T-helper 17 cell (primary cell): ENCODE results near the gene VIPR1. TPM values are rescaled to one million over a fixed set of nuclear protein-coding genes. Genes with fewer than 3 reads are reported as not detected.
"Not testable (repeated sequence)": the region's sequence is repeated elsewhere in the genome, so short reads cannot be mapped to it uniquely, and the experiment has no call there.

ENCODE experiments used
- ATAC-seq: fragments of 150-1000 bp; cut with Tn5 transposase; 2 replicates; pipeline ENCODE4 v1.10.0; 2021; ENCODE audit warnings: mild to moderate bottlenecking, moderate library complexity
- DNase-seq, 3 donors: peaks; one replicate each; pipeline versions ENCODE4 v3.0.0 to v3.0.0-alpha.2; 2020 to 2021
- H3K9me3 ChIP-seq: one replicate; pipeline ENCODE4 v1.7.0; 2013; ENCODE audit warnings: low read length, mild to moderate bottlenecking; ENCODE audit not compliant: control insufficient read depth, poor library complexity, severe bottlenecking
- H3K27ac Mint-ChIP-seq: one replicate; pipeline ENCODE4 v1.8.0; 2022; ENCODE audit warnings: mild to moderate bottlenecking, moderate library complexity, mixed read lengths
- H3K27me3 Mint-ChIP-seq: one replicate; pipeline ENCODE4 v1.8.0; 2022; ENCODE audit warnings: mixed read lengths
- H3K36me3 Mint-ChIP-seq: one replicate; pipeline ENCODE4 v1.8.0; 2022; ENCODE audit warnings: low read depth, mixed read lengths
- H3K4me1 Mint-ChIP-seq: one replicate; pipeline ENCODE4 v1.8.0; 2022; ENCODE audit warnings: mild to moderate bottlenecking, mixed read lengths
- H3K4me3 Mint-ChIP-seq: one replicate; pipeline ENCODE4 v1.8.0; 2022; ENCODE audit warnings: mild to moderate bottlenecking, moderate library complexity, mixed read lengths
- total RNA-seq, 4 donors: library from RNA in 2 of 4; stranded (reverse) in 2 of 4; gene quantifications; one replicate each; pipeline ENCODE4 v1.2.3 and lab custom pipeline; 2022 to 2026

The VIPR1 gene
- total RNA-seq, 2 donors from 2014 or later, result 33.4 to 72.9 TPM

DNA sequence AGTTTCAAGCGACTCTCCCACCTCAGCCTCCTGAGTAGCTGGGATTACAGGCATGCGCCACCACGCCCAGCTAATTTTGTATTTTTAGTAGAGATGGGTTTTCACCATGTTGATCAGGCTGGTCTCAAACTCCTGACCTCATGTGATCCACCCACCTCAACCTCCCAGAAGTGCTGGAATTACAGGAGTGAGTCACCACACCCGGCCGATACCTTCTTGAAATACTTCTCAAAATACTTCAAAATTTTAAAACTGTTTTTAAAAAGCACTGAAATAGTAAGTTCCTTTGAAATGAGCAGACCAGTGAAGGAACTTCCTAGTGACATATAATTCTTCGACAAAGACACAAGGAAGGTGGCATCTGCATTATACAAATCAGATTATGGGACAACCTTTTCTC is 54.4 kb downstream of the VIPR1 start:
- not testable (repeated sequence) for H3K36me3 Mint-ChIP-seq, ATAC-seq, H3K27me3 Mint-ChIP-seq, H3K9me3 ChIP-seq, DNase-seq
- Mint-ChIP-seq H3K4me1 (peaks cover 32% of the 10 kb centered on the region), H3K4me3 (peak overlapping the region; percentile 86), H3K27ac (peak overlapping the region; percentile 95)

DNA sequence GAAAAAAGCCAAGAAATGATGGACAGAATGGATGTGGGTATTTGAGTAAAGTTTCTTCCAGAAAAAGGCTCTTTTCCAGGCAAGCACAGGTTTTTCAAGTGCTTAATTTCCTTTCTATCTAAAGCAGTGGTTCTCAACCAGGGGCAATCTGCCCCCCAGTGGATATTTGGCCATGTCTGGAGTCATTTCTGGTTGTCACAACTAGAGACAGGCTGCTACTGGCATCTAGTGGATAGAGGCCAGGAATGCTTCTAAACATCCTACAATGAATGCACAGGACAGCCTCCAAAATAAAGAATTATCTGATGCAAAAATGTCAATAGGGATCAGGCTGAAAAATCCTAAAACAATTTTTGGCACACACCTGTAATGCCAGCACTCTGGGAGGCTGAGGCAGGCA is 55.4 kb downstream of the VIPR1 start:
- Mint-ChIP-seq H3K36me3 (peaks cover 7% of the 10 kb centered on the region), H3K27ac (peak overlapping the region; percentile 95), H3K4me3 (no peak overlapping the region), H3K27me3 (no peaks in the 10 kb centered on the region), H3K4me1 (peaks cover 32% of the 10 kb centered on the region)
- H3K9me3 ChIP-seq, result no peaks in the 10 kb centered on the region
- peak in 1 of 3 donors; percentile 21 for DNase-seq
- ATAC-seq, result peak; percentile 24

DNA sequence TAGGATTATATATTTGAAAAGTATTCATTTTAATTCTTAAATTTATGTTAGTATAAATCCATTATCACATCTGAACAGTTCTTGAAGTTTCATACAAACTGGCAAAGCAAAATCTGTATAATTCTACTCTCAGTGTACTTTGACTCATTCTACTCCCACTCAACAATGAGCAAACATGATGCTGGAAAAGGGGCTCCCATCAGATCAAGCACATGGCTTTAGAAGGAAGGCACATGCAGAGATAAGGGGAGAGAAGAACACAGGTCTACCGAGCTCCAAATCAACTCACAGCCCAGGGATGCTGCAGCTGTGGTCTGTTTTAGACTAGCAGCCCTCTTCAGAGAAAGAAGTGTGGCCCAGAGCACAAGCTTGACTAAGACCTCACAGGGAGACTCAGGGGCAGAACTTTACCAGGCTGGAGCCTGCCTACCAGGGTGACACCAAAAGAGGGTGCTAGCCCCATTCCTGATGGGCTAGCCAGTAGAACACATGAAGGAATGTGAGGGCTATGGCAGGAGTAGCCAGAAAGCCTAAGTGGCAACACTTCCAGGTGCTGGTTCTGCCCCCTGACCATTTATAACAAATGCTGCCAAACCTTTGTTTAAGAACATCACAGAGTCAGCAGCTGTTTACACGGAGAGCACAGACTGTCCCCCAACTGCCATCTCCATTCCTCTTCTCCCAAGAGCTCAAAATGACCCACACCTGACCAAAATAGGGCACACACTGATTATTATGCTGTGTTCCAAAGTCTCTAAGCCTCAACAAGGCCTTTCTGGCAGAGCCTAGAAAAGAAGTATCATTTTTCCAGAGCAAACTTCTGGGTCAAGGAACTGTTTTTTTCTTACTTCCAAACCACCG is 59.8 kb downstream of the VIPR1 start:
- Mint-ChIP-seq H3K4me1 (peaks cover 16% of the 10 kb centered on the region), H3K36me3 (peaks cover 8% of the 10 kb centered on the region), H3K27me3 (no peaks in the 10 kb centered on the region), H3K27ac (peak overlapping the region; percentile 65), H3K4me3 (no peak overlapping the region)
- DNase-seq (no peak), ATAC-seq (no peak)
- no peaks in the 10 kb centered on the region for H3K9me3 ChIP-seq

DNA sequence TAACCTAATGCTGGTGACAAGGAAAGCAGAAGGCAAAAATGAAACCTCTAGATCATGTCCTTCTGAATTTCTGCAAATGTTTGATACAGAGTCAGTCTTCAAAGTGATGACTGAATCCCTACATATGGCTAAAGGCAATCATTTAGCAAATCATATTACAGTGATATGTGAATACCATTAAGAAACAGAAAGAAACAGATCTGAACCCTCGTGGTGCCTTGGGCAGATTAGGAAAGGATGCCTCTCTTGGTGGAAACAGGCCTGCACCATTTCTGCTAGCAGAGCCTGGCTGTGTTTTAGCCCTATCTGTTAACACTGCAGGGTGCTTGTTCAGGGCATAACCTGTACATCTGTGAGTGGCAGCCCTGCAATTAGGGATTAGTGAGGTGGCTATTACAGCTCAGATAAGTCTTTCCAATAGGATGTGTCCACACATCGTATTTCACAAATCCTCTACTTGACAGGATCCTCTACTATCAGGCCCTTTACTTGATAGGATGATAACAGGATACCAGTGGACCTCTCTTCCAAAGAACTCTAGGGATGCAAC is 67.2 kb downstream of the VIPR1 start:
- no peak for DNase-seq
- Mint-ChIP-seq H3K4me3 (no peak overlapping the region), H3K27me3 (no peaks in the 10 kb centered on the region), H3K27ac (peak overlapping the region; percentile 84), H3K4me1 (peaks cover 25% of the 10 kb centered on the region), H3K36me3 (peaks cover 5% of the 10 kb centered on the region)
- ATAC-seq, result no peak
- H3K9me3 ChIP-seq, result no peaks in the 10 kb centered on the region

DNA sequence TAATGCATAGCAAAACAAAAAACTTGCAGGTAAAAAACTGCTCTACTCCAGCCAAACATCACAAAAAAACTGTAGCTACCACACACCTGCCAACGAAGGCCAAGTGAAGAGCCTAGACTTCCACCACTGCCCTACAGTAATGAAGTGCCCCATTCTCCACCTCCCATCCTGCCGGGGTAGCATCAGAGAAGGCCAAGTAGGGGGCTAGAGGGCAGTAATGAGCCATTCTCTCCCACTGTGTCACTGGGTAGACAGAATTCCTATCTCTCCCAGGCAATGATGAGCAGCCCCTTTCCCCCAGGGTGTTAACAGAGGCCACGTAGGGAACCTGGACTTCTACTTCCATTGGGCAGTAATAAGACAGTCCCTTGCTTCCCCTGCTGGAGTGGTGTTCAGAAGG is 69.8 kb downstream of the VIPR1 start:
- Mint-ChIP-seq H3K36me3 (peaks cover 5% of the 10 kb centered on the region), H3K4me3 (no peak overlapping the region), H3K27me3 (no peaks in the 10 kb centered on the region), H3K27ac (peak overlapping the region; percentile 61), H3K4me1 (peaks cover 28% of the 10 kb centered on the region)
- no peak for DNase-seq
- peak; percentile 79 for ATAC-seq
- H3K9me3 ChIP-seq, result peaks cover 4% of the 10 kb centered on the region

DNA sequence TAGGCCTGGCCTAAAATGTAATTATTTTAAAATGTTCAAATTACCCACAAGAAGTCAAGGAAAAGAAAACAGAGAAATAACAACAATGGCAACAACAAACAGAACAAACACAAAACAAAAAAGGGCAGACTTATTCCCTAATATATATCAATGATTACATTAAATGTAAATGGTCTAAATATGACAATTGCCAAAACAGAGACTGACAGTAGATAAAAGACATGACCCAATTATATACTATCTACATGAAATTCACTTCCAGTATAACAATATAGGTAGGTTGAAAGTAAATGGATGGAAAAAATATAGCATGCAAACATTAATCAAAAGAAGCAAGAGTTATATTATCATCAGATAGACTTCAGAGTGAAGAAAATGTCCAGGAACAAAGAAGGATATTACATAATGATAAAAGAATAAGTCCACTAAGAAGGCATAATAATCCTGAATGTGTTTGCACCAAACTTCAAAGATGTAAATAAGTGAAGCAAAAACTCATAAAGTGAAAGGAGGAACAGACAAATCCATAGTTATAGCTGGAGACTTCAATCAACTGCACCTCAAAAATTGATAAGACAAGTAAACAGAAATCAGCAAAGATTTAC is 72.8 kb downstream of the VIPR1 start:
- ATAC-seq (no peak), DNase-seq (no peak)
- Mint-ChIP-seq H3K4me3 (no peak overlapping the region), H3K4me1 (peaks cover 28% of the 10 kb centered on the region), H3K27ac (no peak overlapping the region), H3K27me3 (no peaks in the 10 kb centered on the region), H3K36me3 (peaks cover 5% of the 10 kb centered on the region)
- H3K9me3 ChIP-seq, result peaks cover 4% of the 10 kb centered on the region

DNA sequence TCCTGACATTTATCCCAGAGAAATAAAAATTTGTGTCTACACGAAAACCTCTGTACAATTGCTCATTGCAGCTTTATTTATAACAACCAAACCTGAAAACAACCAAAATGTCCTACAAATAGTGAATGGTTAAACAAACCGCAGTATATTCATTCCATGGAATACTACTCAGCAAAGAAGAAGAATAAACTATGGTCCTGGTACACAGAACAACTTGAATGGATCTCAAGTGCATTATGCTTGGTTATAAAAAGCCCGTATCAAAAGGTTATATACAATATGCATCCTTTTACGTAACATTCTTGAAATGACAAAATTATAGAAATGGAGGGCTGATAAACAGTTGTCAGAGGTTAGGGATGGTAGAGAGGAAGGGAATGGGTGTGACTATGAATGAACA is 75.6 kb downstream of the VIPR1 start:
- Mint-ChIP-seq H3K36me3 (peaks cover 5% of the 10 kb centered on the region), H3K27ac (no peak overlapping the region), H3K27me3 (no peaks in the 10 kb centered on the region), H3K4me1 (peaks cover 38% of the 10 kb centered on the region), H3K4me3 (no peak overlapping the region)
- DNase-seq (no peak), ATAC-seq (no peak)
- H3K9me3 ChIP-seq, result peaks cover 4% of the 10 kb centered on the region

DNA sequence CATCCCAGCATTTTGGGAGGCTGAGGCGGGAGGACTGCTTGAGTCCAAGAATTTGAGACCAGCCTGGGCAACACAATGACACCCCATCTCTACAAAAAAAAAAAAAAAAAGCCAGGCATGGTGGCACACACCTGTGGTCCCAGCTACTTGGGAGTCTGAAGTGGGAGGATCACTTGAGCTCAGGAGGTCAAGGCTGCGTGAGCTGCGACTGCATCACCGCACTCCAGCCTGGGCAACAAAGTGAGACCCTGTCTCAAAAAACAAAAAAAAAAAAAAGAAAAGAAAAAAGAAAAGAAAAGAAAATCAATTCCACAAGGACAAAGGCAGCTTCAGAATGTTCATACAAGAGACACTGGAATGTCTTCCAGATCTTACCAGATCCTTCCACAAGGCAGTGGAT is 76.9 kb downstream of the VIPR1 start:
- not testable (repeated sequence) for H3K36me3 Mint-ChIP-seq, ATAC-seq, H3K27me3 Mint-ChIP-seq, H3K4me3 Mint-ChIP-seq, DNase-seq, H3K9me3 ChIP-seq
- peak overlapping the region; percentile 100 for H3K27ac Mint-ChIP-seq
- peaks cover 42% of the 10 kb centered on the region for H3K4me1 Mint-ChIP-seq

DNA sequence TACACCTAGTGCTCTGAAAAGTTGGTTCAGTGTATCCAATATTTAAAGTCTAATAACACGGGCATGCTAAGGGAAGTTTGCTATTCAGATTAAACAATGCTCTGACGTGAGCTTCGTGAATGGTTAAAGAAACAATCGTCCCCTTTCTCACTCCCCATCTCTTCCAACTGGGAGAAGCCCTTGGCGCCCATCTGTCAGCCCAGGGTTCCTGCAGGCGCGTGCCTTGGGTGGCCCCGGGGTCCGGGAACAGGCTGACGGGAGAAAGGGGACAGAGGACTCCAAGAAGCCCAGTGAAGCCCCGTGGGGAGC is 78.9 kb downstream of the VIPR1 start:
- Mint-ChIP-seq H3K27me3 (no peaks in the 10 kb centered on the region), H3K4me1 (peaks cover 49% of the 10 kb centered on the region)

DNA sequence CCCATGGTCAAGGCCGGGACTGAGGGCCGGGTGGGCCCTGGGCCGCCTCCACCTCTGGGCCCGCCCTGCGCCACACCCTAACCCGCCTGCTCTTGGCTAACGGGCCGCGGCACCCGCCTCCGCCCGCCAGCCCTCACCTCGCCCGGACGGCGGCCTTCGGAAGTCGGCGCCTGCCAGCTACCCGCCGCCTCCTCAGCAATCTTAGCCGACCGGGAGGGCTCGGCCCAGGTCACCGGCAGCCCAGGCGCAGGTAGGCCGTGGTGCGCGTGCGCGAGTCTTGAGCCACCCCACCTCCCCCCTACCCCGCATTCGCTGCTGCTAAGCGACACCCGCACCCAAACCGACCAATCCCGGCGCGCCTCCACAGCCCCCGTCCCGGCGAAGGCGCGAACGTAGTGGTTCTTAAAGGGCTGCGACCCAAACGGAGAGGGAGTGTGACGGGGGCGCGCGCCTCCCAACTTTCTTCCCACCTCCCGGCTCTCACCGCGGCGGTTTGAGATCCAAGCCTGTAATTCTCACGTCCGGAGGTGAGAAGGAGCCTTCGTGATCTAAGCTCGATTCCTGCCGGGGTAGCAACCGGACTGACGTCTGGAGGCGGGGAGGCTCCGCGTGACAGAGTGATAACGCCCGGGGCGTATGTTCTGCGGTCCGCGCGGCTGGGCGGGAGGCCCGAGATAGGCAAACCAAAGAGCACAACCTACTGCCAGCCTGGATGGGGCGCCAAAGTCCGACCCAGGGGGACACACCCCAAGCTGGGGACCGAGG is 79.4 kb downstream of the VIPR1 start, which contains the start of gene SEC22C:
Gene SEC22C, minus strand, starts transcription at position 259 of the 765 bp plus-strand sequence. CDS start 12,921 bp downstream, outside the sequence.
- Mint-ChIP-seq H3K4me3 (peak within 1 kb of the TSS; percentile 95), H3K4me1 (peaks cover 52% of the 10 kb centered on the region), H3K36me3 (peaks cover 6% of the 10 kb centered on the region), H3K27me3 (no peaks in the 10 kb centered on the region), H3K27ac (peak within 1 kb of the TSS; percentile 100)
- no peaks in the 10 kb centered on the region for H3K9me3 ChIP-seq
- ATAC-seq, result peak; percentile 91
- peak; percentile 91 to 95 (median 92) for DNase-seq

More for the DNA sequence above, 78.9 kb downstream of the VIPR1 start:
- ATAC-seq, result no peak
- Mint-ChIP-seq H3K36me3 (peaks cover 6% of the 10 kb centered on the region), H3K4me3 (peak overlapping the region; percentile 95), H3K27ac (peak overlapping the region; percentile 100)
- H3K9me3 ChIP-seq, result no peaks in the 10 kb centered on the region
- DNase-seq, result no peak

DNA sequence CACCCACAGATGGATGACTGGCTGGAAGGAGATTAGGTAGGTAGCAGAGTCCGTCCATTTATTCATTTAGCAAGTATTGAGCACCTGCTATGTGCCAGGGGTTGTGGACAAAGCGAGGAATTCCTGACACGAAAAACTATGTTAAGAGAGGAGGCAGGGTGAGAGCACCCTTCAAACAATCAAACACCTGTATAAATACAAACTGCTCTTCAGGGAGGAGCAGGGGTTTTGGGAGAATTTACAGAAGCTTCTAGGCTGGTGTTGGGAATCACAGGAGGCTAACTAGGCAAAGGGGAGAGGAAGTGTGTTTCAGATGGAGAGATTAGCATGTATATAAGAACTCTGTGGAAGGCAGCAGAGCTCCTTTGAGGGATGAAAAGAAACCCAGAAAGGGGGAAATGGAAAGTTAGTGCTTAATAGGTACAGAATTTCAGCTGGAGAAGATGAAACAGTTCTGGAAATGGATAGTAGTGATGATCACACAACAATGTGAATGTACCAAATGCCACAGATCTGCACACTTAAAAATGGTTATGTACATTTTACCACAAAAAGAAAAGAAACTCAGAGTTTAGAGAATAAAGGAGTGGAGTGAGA is 80.1 kb downstream of the VIPR1 start:
- H3K9me3 ChIP-seq, result no peaks in the 10 kb centered on the region
- Mint-ChIP-seq H3K4me3 (peak overlapping the region; percentile 95), H3K4me1 (peaks cover 51% of the 10 kb centered on the region)

More for the DNA sequence above, 80.1 kb downstream of the VIPR1 start:
- no peak for DNase-seq
- Mint-ChIP-seq H3K27me3 (no peaks in the 10 kb centered on the region), H3K27ac (peak overlapping the region; percentile 100), H3K36me3 (peaks cover 6% of the 10 kb centered on the region)
- no peak for ATAC-seq
